Medulla oblongata (tissue), 1 donor: ENCODE data around the gene CYP1A1.

Experiments used
- DNase-seq: peaks from one replicate; pipeline ENCODE4 v3.0.0-alpha.2; 2015; ENCODE audit errors: extremely low spot score

CYP1A1 gene, protein sequence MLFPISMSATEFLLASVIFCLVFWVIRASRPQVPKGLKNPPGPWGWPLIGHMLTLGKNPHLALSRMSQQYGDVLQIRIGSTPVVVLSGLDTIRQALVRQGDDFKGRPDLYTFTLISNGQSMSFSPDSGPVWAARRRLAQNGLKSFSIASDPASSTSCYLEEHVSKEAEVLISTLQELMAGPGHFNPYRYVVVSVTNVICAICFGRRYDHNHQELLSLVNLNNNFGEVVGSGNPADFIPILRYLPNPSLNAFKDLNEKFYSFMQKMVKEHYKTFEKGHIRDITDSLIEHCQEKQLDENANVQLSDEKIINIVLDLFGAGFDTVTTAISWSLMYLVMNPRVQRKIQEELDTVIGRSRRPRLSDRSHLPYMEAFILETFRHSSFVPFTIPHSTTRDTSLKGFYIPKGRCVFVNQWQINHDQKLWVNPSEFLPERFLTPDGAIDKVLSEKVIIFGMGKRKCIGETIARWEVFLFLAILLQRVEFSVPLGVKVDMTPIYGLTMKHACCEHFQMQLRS

DNA sequence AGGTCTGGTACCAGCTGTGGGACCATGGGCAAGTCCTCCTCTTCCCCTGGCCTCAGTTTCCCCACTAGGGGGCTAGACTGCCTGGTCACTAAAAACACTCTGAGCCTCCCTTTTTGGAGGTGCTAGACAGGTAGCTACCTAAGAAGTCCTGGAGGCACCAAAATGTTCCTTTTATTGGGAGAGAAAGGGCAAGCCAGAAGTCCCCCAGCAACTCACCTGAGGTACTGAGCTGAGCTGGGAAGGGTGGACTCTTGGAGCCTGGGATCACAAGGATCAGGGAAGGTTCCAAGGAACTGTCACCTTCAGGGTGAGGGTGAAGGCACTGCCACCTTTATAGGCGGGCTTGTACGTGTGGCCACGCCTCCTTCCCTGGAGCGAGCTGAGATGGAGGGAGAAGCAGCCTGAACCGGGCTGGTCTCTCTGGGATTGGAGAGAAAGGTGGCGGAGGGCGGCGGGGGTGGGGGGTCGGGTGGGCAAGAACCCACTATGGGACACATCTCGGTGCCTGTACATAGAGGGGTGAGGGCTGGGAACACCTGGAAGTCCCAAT, at the start of gene CYP1A1:
Gene CYP1A1 (minus strand): TSS at position 304 of the 550 bp plus-strand sequence. CDS start 2,431 bp downstream, outside the sequence.
- DNase-seq = no peak

DNA sequence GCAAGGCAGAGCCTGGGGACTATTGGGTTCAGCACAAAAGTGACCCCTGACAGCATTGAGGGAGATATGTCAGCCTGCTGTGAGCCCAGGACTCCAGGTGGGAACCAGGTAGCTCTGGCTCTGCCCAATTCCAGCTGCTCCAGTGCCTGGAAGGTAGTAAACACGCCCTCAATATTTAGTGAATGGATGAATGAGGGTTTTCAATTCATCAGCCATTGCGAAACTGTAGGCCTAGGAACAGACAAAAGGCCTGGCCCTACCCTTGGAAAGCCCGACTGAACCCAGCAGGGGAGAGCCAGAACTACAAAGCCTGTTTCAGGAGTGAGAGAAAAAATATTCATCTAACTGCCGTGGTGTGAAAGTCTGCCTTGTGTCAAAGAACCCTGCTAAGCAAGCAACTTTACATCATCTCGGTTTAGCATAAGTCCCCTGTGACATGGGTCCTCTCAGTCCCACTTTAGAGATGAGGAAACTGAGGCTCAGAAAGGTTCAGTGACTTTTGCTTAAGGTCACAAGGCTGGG, 48.5 kb upstream of the CYP1A1 start:
- DNase-seq = peak; percentile 62

DNA sequence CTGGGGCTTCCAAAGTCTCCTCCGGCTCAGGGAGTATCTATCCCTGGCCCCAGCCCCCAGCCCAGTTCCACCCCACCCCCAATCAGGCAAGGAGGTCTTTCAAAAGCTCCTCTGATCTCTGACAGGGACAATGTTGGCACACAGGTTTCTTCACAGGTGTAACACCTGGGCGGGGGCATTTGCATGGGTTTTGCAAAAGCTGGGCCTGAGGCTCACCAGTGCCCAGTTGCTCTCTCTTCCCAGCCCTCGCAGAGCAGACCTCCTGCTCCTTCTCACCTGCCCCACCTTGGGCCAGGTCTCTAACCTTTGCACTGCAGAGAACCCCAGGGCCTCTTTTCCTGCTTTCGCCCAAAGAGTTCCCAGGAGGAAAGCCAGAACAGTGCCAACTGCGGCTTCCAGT, 48.0 kb upstream of the CYP1A1 start:
- DNase-seq = no peak

DNA sequence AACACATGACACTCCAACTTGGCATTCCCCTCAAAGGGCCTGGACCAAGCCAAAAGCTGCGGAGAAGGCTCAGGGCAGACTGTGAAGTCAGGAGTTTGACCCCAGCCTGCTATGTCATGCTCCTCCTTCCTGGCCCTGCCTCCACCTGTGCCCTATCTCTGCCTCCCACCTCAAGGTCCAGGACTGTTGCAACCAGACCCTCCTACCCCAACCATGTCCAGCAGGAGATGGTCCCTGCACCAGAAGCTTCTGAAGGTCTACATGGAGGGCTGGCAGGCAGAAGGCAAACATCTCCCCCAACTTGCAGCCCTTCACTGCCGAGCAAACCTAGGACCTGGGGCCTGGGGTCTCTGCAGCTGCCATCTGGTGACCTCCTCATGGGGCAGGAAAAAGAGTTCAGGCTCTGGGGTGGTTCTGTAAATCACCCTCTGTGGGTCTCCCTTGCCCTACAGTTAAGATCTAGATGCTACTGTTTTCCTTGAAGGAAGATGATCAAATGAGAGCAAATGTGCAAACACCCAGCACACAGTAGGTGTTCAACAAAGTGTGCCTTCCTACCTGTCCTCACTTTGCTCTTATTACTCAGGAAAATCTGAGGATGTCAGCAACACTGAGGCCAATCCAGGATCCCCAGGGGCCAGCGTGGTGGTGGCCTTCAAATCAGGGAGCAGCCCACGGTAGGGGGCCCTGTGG, 45.0 kb upstream of the CYP1A1 start:
- DNase-seq = no peak

DNA sequence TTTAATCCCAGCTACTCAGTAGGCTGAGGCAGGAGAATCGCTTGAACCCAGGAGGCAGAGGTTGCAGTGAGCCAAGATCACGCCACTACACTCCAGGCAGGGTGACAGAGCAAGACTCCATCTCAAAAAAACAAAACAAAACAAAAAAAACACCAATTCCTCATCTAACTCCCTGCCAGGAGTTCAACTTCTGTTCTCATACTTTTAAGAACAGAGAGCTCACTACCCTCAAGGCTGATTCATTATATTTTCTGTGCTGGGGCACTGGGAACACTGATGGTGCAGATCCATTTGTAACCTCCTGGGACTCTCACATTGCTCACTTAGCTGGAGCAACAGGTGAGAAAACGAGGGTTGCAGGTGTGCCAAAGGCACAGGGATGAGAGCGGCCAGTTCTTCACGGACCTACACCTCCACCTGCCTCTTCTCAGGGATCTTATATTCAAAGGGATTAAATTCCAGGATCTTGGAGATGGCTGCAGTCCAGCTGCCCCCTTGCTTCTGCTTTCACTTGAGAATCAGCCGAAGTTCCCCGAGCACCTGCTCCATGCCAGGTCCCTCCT, 44.2 kb upstream of the CYP1A1 start:
- DNase-seq = no peak

DNA sequence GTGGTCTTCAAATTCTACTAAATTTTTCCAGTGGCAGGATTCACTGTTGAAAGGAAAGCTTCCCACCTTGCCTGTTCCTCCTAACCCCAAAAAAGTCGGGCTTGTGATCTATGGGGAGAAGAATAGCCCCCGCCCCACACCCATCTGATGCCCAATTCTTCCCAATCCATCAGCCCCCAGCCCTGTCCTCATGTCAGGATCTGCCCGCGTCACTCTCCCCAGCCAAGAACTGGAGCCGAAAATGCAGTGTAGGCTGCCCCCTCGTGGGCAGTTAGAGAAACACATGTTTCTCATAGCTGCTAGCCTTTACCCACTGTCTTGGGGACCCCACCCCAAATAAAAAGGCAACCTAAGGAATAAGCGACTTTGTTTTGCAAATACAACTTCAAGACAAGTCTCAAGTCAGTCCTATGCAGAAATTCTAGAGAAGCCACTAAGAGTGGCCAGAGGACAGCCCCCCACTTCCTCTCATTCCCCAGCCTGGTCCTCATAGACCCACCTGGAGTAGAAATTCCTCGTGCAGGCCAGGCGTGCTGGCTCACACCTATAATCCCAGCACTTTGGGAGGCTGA, 43.5 kb upstream of the CYP1A1 start:
- DNase-seq = peak; percentile 74

DNA sequence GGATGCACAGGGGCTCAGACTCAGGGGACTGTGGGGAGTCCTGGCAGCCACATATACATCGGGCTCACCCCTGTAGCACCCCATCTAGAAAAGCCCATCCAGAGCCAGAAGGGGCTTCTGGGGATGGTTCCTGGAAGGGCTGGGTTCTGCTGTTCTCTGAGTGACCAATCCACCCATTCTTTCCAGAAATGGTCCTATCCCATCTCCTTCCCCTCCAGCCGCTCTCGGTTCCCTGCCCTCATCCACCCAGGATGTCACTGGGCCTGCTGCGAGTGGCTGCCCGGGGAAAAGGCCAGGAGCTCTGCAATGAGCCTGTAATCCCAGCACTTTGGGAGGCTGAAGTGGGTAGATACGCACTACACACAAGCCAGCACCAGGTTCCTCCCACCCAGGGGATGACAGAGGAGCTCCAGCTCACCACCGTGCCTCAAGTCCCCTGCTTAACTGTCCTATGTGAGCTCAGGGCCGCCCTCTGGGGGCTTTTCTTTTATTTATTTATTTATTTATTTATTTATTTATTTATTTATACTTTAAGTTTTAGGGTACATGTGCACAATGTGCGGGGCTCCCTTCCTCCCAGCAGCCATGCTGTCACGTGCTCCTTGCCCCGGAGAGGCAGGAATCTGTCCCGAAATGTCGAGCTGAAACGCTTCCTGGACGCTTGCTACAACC, 42.9 kb upstream of the CYP1A1 start:
- no peak for DNase-seq

DNA sequence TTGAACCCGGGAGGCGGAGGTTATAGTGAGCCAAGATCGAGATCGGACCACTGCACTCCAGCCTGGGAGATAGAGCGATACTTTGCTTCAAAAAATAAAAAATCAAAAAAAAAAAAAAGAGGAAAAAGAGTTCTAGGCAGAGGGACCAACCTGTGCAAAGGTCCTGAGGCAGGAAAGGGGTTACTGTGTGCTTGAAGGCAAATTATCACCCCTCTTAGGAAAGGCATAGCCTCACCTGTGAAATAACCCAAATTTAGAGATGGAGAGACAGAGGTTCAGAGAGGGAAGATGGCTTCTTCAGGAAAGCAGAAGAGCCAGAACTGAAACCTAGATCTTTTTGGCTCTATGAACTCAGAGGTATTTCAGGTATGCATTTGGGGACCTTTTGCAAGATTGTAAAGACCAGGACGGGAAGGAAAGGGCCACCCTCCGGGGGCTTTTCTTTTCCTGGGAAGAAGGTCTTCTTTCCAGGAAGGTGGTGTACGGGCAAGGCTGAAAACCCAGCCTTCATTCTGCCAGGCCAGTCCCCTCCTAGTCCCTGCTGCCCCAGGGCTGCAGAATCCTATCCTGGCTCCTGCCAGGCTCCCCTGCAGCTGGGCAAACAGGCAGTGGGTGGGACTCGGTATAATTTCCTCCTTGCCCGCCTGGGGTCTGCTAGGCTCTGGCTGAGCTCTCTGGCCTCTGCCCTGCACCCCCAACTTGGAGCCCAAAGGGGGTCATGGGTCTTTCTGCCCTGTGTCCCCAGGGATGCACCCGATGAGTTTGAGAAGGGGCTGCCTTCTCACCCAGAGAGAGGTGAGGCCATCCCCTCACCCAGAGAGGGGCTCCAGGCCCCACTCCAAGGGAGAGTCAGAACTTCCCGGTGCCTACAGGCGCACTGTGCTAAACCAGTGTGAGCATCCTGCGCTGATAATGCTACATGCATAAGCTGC, 42.1 kb upstream of the CYP1A1 start:
- DNase-seq = no peak

DNA sequence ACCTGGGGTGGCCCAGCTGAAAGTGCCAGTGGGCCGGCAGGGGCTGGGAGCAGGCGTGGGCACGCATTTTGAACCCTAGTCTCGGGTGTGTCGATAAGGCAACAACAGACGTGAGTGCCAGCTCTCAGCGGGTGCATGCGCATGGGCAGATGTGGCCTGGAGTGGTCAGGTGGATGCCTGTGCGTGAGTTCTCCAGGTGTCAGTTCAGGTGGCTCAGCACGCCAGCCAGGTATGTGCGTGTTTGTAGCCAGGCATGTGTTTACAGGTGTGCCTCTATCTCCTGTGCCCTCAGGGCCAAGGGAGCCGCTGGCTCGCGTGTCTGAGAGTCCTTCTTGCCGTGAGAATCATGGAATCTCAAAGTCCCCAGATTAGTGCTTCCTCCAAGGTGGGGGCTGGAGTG, 38.1 kb upstream of the CYP1A1 start:
- no peak for DNase-seq

DNA sequence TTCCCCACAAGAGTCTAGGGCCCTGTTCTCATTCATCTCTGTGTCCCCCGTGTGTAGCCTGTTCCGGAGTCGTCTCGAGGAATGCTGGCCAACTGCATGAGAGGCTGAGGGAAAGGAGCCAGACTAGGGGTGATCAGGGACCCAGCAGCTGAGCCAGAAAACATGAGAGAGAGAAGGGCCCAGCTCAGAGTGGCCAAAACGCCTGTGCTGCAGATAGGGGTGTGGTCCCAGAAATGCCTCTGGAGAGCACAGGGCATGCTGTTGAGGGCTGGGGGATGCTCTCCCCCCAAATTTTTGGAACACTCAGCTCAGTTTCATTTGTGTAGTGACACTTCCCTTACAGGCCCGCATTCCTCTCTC, 37.4 kb upstream of the CYP1A1 start:
- DNase-seq = no peak

DNA sequence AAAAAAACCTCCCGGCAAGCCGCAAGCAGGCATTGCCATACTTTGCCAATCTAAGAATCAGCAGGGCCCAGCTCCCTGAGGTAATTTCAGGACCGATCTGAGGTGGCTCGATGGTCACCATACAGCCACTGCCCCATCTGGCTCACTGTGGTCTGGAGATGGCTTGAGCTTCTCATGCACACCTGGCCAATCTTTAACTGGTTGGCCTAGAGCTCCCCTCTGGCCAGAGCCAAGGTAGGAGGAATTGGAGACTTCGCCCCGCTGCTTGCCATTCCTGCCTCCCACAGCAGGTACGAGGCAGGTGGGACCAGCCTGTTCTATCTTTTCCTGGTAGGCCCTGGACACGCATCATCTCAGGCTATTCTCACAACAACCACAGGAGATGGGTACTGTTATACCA, 33.4 kb upstream of the CYP1A1 start:
- DNase-seq = no peak

DNA sequence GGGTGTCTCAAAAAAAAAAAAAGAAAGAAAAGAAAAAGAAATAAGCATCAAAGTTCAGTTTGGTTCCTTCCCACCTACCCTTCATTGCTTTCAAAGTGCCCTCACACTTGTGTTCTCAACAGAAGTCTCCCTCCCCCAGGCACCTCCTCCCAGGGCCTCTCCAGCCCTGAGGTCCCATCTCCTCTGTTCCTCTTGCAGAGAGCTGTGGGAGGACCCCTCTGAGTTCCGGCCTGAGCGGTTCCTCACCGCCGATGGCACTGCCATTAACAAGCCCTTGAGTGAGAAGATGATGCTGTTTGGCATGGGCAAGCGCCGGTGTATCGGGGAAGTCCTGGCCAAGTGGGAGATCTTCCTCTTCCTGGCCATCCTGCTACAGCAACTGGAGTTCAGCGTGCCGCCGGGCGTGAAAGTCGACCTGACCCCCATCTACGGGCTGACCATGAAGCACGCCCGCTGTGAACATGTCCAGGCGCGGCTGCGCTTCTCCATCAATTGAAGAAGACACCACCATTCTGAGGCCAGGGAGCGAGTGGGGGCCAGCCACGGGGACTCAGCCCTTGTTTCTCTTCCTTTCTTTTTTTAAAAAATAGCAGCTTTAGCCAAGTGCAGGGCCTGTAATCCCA, 29.4 kb upstream of the CYP1A1 start:
- no peak for DNase-seq

DNA sequence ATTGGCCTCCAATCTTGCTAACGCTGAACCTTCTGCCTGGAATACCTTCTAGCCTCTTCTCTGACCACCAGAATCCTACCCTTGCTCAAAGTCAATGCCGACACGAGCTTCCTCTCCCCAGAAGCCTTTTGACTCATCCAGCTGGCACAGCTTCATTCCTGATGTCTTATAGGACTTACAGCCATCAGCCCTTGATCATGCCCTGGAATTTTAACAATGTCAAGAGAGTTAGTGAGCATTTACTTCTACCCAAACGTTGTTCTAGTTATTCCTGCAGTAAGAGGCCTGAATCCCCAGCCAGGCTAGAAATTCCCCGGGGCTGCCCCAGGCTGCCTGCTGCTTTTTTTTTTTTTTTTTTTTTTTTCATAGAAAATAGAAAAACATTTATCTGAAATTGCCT, 27.2 kb upstream of the CYP1A1 start:
- no peak for DNase-seq

DNA sequence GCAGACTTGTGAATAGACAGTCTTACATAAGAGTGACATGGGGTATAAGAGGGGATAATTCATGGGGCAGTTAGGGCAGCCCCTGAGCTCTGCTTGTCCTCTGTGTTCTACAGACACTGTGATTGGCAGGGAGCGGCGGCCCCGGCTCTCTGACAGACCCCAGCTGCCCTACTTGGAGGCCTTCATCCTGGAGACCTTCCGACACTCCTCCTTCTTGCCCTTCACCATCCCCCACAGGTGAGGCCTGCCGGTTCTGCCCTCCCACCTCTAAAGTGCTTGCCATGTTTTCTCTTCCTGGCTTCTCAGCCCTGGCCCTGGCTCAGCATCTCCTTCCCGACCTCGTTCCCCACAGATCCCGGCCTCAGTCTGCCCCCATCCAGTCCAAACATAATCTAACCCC, 26.7 kb upstream of the CYP1A1 start:
- DNase-seq = no peak

DNA sequence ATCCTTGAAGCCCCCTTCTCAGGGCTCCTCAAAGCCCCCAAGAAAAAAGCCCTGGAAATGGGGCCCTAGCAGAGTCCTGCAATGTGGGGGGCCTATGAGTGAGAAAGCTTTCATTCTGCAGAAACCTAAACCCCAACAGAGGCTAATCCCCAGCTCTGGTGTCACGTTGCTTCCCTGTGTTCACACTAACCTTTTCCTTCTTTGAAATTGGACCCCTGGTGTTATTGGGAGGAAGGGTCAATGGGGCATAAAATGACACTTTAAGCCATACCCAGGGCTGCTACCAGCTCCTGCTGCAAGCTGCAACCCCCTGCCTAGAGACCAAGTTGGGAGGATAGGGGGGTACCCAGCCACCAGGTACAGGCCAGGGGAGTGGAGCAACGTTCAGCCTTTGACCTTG, 25.4 kb upstream of the CYP1A1 start:
- no peak for DNase-seq

DNA sequence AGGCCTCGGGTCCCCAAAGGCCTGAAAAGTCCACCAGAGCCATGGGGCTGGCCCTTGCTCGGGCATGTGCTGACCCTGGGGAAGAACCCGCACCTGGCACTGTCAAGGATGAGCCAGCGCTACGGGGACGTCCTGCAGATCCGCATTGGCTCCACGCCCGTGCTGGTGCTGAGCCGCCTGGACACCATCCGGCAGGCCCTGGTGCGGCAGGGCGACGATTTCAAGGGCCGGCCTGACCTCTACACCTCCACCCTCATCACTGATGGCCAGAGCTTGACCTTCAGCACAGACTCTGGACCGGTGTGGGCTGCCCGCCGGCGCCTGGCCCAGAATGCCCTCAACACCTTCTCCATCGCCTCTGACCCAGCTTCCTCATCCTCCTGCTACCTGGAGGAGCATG, 24.5 kb upstream of the CYP1A1 start:
- DNase-seq = no peak

DNA sequence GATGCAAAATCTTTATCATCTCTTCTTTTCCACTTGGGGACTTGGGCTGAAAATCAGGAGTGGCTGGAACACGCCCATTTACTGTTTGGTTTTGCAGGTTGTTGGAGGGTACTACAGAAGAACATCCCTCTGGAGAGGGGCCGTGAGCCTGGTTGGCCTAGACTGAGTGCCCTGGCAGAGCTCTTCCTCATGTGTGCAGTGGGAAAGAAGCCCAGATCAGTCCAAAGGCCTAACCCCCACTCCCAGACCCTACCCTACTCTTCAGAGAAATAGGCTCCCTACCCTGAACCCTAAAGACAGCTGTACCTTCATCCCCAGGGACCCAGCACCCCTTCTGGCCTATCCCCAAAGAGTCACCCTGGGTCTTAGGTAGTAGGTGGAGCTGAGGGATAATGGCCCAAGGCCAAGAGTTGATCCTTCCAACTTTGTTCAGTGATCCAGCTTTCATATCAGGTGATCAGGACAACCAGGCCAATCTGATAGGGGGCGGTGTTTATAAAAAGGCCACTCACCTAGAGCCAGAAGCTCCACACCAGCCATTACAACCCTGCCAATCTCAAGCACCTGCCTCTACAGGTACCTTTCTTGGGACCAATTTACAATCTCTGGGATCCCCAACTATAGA, 23.1 kb upstream of the CYP1A1 start, which contains the start of gene CYP1A2:
Gene CYP1A2 (plus strand): TSS at position 524 of the 625 bp plus-strand sequence. CDS start 894 bp downstream, outside the sequence.
- DNase-seq = no peak

DNA sequence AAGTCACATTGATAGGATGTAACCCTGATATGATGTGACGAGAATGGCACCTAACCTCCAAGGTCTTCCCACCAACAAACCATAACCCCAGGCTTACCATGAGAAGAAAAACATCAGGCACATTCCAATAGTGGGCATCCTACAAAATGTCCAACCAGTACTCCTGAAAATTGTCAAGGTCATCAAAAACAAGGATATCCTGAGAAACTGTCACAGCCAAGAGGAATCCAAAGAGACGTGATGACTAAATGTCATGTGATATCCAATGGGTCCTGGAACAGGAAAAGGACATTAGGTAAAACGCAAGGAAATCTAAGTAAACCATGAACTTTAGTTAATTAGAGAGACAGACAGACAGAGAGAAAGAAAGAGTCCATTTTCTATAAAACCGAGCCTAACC, 21.1 kb upstream of the CYP1A1 start:
- no peak for DNase-seq

DNA sequence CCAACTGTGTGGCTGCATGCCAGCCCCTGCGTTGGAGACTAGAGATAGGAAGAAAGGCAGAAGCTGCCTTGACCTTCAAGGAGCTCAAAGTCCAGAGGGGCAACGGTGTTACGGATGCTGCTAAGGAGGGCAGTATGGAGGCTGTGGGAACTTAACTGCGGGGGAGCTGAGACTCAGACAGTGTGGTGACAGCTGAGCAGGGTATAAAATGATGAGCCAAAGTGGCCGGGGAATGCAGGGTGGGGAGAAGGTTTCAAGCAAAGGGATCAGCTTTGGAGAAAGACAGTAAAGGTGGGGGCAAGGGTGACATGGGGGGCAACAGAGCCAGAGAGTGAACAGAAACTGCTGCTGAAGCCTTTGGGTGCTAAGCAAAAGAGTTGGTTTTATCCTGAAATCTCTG, 17.1 kb upstream of the CYP1A1 start:
- DNase-seq = no peak
